ENCODE measurements around the gene FYCO1. TPM values are rescaled to one million over a fixed set of nuclear protein-coding genes. Genes with fewer than 3 reads are reported as not detected.

FYCO1 gene
- total and polyA plus RNA-seq, 10 of the 15 experiments (the other 5 are each of a cell fraction or from before 2014, with no cell fraction given), result 1.5 to 8.4 (median 6.5) TPM

DNA sequence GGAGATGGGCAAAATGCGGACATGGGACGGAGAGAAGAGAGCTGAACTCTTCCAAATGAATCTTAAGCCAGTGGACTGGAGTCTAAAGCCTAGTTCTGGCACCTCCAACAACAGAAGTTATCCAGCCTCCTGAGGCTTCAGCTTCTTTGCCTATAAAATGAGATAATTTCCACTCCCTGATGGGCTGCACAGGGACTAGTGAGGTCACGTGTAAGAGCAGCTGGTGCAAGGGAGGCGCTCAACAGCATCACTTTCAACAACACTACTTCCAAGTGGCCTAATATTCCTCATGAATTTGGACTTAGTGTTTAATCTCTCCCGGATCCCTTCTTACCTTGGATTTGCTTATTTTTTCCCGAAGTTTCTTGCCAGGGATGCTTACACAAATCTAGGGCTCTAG lies 43.7 kb downstream of the FYCO1 start:
- SMC1A ChIA-PET (ENCODE audit: uncharacterized antibody, unreplicated experiment), result interaction anchor here (0.7 to 5.0 kb wide), 6 partner anchors 9 to 135 kb away, joined by 3 to 39 read pairs (median 4); no protein-coding TSS in a partner anchor
- TF ChIP-seq, protein P1, sequence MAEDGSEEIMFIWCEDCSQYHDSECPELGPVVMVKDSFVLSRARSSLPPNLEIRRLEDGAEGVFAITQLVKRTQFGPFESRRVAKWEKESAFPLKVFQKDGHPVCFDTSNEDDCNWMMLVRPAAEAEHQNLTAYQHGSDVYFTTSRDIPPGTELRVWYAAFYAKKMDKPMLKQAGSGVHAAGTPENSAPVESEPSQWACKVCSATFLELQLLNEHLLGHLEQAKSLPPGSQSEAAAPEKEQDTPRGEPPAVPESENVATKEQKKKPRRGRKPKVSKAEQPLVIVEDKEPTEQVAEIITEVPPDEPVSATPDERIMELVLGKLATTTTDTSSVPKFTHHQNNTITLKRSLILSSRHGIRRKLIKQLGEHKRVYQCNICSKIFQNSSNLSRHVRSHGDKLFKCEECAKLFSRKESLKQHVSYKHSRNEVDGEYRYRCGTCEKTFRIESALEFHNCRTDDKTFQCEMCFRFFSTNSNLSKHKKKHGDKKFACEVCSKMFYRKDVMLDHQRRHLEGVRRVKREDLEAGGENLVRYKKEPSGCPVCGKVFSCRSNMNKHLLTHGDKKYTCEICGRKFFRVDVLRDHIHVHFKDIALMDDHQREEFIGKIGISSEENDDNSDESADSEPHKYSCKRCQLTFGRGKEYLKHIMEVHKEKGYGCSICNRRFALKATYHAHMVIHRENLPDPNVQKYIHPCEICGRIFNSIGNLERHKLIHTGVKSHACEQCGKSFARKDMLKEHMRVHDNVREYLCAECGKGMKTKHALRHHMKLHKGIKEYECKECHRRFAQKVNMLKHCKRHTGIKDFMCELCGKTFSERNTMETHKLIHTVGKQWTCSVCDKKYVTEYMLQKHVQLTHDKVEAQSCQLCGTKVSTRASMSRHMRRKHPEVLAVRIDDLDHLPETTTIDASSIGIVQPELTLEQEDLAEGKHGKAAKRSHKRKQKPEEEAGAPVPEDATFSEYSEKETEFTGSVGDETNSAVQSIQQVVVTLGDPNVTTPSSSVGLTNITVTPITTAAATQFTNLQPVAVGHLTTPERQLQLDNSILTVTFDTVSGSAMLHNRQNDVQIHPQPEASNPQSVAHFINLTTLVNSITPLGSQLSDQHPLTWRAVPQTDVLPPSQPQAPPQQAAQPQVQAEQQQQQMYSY (CRISPR knock-in tag; IDR thresholded peaks at IDR 0.05), result no peak
- TF ChIP-seq, protein P2, sequence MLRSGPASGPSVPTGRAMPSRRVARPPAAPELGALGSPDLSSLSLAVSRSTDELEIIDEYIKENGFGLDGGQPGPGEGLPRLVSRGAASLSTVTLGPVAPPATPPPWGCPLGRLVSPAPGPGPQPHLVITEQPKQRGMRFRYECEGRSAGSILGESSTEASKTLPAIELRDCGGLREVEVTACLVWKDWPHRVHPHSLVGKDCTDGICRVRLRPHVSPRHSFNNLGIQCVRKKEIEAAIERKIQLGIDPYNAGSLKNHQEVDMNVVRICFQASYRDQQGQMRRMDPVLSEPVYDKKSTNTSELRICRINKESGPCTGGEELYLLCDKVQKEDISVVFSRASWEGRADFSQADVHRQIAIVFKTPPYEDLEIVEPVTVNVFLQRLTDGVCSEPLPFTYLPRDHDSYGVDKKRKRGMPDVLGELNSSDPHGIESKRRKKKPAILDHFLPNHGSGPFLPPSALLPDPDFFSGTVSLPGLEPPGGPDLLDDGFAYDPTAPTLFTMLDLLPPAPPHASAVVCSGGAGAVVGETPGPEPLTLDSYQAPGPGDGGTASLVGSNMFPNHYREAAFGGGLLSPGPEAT (IDR thresholded peaks at IDR 0.05; ENCODE audit: low read depth), result no peak
- TF ChIP-seq KAT2A (conservative IDR thresholded peaks at IDR 0.05; ENCODE audit: control insufficient read depth, low read depth, low read length), result no peak
- TF ChIP-seq, protein P3, sequence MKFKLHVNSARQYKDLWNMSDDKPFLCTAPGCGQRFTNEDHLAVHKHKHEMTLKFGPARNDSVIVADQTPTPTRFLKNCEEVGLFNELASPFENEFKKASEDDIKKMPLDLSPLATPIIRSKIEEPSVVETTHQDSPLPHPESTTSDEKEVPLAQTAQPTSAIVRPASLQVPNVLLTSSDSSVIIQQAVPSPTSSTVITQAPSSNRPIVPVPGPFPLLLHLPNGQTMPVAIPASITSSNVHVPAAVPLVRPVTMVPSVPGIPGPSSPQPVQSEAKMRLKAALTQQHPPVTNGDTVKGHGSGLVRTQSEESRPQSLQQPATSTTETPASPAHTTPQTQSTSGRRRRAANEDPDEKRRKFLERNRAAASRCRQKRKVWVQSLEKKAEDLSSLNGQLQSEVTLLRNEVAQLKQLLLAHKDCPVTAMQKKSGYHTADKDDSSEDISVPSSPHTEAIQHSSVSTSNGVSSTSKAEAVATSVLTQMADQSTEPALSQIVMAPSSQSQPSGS (IDR thresholded peaks at IDR 0.05; ENCODE audit: low read length), result no peak
- TF ChIP-seq POU2F2 (IDR thresholded peaks at IDR 0.05; ENCODE audit: borderline replicate concordance, low read depth, low read length), result no peak
- no peak for TF ChIP-seq SPI1 (IDR thresholded peaks at IDR 0.05; ENCODE audit: borderline replicate concordance, insufficient read depth, low read depth, low read length)
- TF ChIP-seq EGR1 (IDR thresholded peaks at IDR 0.05; ENCODE audit: borderline replicate concordance in 1 of 2, low read depth in 2 of 2, low read length in 2 of 2), result no peak
- TF ChIP-seq BCL11A (IDR thresholded peaks at IDR 0.05; ENCODE audit: low read depth, low read length), result no peak
- no peak for TF ChIP-seq FOXM1 (IDR thresholded peaks at IDR 0.05; ENCODE audit: low read depth, low read length)
- TF ChIP-seq TAF1 (IDR thresholded peaks at IDR 0.05; ENCODE audit: borderline replicate concordance, low read depth, low read length), result no peak
- TF ChIP-seq SREBF2 (IDR thresholded peaks at IDR 0.05; ENCODE audit: low read length), result no peak
- no peak for TF ChIP-seq NRF1 (conservative IDR thresholded peaks at IDR 0.05; ENCODE audit: low read depth, low read length)
- TF ChIP-seq, protein P4, sequence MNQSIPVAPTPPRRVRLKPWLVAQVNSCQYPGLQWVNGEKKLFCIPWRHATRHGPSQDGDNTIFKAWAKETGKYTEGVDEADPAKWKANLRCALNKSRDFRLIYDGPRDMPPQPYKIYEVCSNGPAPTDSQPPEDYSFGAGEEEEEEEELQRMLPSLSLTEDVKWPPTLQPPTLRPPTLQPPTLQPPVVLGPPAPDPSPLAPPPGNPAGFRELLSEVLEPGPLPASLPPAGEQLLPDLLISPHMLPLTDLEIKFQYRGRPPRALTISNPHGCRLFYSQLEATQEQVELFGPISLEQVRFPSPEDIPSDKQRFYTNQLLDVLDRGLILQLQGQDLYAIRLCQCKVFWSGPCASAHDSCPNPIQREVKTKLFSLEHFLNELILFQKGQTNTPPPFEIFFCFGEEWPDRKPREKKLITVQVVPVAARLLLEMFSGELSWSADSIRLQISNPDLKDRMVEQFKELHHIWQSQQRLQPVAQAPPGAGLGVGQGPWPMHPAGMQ (IDR thresholded peaks at IDR 0.05; ENCODE audit: borderline replicate concordance), result no peak
- no peak for TF ChIP-seq SUZ12 (IDR thresholded peaks at IDR 0.05; ENCODE audit: unreplicated experiment)
- TF ChIP-seq IRF4 (IDR thresholded peaks at IDR 0.05; ENCODE audit: low read depth, low read length), result no peak
- no peak for TF ChIP-seq YY1 (IDR thresholded peaks at IDR 0.05; ENCODE audit: low read depth, low read length)

More for the DNA sequence above, 43.7 kb downstream of the FYCO1 start:
- ATAC-seq, result no peak
- Histone ChIP-seq H3K9ac (ENCODE audit: control insufficient read depth, insufficient read depth, low read length) (no peak overlapping the region), H3K27me3 (replicated peaks in 1 of 2; ENCODE audit: control insufficient read depth in 2 of 2, insufficient read depth in 2 of 2, low read length in 1 of 2) (no peaks in the 10 kb centered on the region), H3K9me3 (replicated peaks; ENCODE audit: control insufficient read depth, insufficient read depth, low read length) (no peaks in the 10 kb centered on the region), H3K4me1 (ENCODE audit: control insufficient read depth, insufficient read depth, low read length) (no peaks in the 10 kb centered on the region), H3K4me3 (no peak overlapping the region), H3K79me2 (ENCODE audit: control insufficient read depth, insufficient read depth, low read length) (no peaks in the 10 kb centered on the region), H3K4me2 (ENCODE audit: control insufficient read depth, insufficient read depth) (no peak overlapping the region), H4K20me1 (ENCODE audit: control insufficient read depth, insufficient read depth) (no peaks in the 10 kb centered on the region), H3K27ac (ENCODE audit: control insufficient read depth, insufficient read depth) (no peak overlapping the region), H2AFZ (ENCODE audit: control insufficient read depth, low read depth, low read length) (no peak overlapping the region), H3K36me3 (ENCODE audit: control insufficient read depth in 2 of 2, insufficient read depth in 2 of 2, low read length in 1 of 2) (peaks cover 18 to 47% of the 10 kb centered on the region in 2 experiments)
- no peak for FAIRE-seq
- BruUV-seq (replicated peaks), result no TSS peak
- DNase-seq (ENCODE audit: low read depth, low spot score), result no peak
- intact Hi-C loops (cut with micrococcal nuclease; ENCODE audit: unreplicated experiment), result no loop called here
- ChIA-PET CTCF (interaction anchor here (1.4 to 5.9 kb wide), 5 partner anchors 9 to 126 kb away, joined by 3 to 53 read pairs (median 5); partner anchors contain the start of genes CXCR6 and FYCO1), POLR2A (interaction anchor here (0.6 kb wide), 1 partner anchor 405 kb away, joined by 4 read pairs; no protein-coding TSS in a partner anchor), RAD21 (ENCODE audit: unreplicated experiment) (interaction anchor here (1.6 to 2.1 kb wide), 2 partner anchors 9 to 31 kb away, joined by 3 to 6 read pairs; partner anchors contain the start of gene CXCR6)
- in situ Hi-C loops (cut with MboI), result no loop called here
- 86% methylated on average over 6 of the region's 6 CpGs for WGBS (ENCODE audit: insufficient coverage, insufficient replicate concordance, low lambda C conversion rate, missing lambda C conversion rate)

Data from GM12878 (cell line).